ENCODE data around the gene OAF.

OAF gene

DNA sequence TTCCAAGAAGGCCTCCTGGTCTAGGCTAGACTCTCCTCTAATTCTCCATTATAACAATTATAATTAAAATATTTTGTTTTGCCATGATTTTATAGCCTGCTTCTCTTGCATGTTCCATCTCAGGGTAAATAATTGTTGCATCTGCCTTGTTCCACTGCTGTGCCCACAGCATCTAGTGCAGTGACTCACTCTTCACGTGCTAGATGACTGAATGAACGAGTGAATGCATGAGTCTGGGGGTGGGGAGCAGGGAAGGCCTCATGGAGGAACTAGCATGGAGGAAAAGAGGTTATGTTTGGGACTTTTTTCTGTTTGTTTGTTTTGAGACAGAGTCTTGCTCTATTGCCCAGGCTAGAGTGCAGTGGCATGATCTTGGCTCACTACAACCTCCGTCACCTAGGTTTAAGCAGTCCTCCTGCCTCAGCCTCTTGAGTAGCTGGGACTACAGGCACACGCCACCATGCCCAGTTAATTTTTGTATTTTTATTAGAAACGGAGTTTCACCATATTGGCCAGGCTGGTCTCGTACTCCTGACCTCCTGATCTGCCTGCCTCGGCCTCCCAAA, 5.2 kb upstream of the OAF start:
- no peak for DNase-seq

DNA sequence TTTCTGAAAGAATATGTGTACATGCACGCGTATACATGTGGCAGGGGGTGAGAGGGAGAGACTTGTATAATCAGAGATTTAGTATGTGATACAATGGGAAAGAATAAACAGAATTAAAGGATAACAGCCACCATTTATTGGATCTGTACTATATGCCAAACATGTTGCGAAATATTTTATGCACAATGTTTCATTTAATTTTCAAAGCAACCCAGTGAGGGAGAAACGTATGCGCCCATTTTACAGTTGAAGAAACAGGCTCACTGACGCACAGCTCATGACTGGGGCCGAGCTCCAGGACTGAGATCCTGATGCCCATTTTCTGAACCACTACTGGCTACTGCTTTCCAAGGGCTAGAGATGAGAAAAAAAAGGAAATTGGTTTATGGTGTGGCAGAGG, 3.3 kb upstream of the OAF start:
- no peak for DNase-seq

DNA sequence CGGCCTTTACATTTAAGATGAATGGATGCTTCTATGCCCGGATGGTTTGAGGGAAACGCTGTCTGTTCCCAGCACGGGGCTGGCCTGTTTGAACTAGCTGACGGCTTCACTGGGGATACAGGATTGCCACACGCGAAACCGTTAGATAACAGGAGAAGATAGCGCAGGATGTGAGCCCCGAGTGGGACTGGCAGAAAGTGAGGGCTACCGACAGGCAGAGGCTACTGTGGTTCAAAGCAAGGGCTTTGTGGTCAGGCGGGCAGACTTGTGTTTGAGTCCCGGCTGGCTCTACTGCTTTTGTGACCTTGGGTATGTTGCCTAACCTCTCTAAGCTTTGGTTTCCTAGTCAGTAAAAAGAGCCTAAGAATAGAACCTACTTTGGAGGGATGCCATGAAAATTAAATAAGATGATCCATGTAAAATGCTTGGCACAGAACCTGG, 2.8 kb upstream of the OAF start:
- DNase-seq, result no peak

DNA sequence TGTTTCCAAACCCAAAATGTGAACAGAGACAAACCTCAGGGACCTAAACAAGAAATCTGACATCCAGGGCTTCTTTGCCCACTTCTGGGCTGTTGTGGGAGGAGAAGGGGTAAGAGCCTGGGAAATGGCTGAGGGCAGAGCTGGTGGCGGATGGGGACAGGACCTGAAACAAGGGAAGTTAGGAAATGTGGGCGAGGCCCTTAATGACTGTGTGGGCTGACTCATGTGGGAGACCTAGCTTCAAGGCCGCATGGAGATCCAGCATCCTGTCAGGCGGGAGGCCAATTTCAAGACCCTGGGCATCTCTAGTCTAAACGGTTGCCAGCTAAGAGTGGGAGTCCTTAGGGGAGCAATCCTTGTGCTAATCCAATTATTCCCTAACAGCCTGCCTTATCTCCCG, 2.1 kb upstream of the OAF start:
- no peak for DNase-seq

DNA sequence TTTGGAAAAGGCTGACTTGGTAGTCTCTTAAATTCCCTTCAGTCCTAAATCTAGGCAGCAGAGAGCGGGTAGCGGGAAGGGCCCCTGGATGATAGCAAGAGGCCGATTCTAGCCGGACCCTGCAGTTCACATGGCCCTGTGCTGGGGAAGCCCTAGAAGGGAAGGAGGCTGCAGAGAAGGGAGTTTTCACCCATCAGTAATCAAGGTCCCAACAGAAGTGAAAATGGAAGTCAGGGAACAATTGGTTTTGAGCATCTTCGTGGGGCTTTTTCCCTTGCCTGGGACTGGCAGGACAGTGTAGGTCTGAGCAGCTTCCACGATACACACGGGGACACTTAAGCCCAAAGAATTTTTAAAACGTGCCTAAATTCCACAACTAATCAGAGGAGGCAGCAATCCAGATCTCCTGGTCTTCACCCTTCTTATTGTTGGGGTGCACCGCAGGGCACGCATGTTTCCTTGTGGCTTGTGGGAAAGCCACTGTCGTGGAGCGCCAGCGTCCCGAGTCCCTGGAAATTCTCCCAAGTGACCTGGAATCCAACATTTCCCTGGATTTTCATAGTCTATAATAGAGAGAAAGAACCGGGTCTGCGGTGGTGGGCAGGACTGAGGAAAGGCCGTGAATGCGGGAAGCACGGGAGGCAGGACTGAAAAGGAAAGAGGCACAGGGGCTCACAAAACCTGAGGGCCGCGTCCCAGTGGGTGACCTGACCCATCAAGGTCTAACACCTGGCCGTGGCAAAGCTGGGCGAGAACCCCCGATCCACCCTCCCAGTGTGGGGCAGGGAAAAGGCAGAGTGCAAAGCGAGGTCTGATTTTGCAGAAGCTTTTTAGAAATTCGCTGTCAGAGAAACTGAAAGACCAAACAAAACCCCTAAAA, 846 bp upstream of the OAF start:
- DNase-seq, result no peak

DNA sequence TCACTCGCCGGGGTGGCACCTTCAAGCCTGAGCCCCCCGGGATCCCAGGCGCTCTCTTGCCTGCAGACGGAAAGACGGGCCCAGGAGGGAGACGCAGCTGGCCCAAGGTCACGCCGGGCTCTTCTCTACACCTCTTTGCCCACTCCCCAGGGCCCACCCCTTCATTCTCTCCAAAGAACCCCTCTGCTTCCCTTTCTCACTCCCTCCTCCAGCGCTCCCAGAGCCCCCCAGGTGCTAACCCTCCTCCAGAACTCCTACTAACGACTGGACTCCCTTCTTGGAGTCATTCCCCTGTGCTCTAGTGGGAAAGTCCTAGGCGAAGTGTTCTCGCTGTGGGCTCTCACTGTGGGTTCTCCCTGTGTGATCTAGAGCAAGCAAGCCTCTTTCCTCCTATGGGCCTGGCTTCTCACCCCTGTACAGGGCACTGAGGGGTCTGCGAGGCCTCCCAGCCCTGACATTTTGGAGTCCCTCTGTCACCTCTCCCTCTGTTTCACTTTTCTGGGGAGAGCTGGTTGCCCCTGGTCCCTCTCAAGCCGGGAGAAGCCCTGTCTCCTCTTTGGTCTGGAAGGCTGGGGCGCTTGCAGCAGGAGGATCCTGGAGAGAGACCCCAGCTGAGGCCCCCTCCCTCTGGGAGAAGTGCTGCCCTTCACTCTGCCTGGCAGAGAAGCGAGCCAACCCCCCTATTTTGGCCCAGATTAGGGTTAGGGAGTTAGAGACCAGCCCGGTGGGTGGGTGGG, 858 bp downstream of the OAF start:
- no peak for DNase-seq

DNA sequence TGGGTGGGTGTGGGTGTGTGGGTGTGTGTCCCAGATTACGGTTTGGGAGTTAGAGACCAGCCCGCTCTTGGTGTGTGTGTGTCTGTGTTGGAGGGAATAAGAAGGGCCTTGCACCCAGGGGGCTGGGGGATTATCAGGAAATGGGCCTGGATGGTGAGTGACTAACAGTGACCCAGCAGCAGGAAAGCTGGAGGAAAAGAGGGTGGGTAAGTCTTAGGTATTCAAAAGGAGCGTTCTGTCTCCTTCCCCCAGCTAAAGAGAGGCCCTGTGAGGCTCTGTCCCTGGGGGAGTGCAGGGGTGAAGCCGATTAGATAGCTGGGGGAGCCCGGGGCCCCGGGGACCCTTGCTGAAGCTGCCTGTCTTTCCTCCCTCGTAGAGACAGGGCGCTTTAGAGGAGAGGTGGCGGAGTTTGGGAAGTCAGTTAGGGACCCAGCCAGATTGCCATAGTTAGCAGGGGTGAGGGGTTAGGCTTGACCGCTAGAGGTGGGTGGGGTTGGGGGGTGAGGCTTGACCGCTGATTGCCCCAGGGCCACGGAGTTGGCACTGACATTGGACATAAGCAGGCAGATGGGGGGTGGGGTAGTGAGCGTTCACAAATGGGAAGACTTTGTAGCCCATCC, 1.5 kb downstream of the OAF start:
- DNase-seq, result no peak

DNA sequence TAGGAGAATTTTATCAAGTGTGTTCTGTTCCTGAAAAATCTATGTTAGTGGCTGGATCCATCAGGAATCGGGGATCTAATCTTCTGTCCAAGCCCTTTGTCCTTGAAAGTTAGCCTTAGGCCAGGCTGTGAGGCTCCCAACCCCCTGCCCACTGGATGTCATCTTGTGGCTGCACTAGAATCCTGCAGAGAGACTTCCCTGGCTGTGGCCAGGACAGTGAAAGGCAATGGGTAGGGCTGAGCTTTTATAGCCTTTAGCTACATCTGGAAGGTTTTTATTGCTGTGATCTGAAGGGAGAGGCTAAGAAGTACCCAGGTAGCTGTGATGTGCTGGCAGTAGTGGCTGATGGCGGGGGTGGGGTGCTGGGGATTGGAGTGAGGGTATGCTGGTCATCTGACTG, 2.1 kb downstream of the OAF start:
- no peak for DNase-seq

DNA sequence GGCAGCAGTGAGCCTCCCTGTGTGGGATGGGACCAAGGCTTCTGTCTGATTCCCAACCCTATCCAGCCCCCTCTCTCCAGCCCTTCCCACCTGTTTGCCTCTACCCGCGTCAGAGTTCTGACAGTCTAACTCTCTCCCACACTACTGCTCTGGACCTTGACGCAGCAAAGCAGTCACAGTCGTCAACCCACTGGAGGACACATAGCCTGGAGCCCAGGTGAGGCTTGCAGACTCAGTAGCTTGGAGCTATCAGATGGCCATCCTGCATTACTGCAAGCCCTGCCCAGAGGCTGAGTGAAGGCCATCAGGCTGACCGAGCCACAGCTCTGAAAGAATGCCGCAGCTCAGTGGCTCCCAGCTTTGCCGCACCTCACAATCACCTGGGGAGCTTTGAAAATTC, 3.7 kb downstream of the OAF start:
- DNase-seq, result no peak

DNA sequence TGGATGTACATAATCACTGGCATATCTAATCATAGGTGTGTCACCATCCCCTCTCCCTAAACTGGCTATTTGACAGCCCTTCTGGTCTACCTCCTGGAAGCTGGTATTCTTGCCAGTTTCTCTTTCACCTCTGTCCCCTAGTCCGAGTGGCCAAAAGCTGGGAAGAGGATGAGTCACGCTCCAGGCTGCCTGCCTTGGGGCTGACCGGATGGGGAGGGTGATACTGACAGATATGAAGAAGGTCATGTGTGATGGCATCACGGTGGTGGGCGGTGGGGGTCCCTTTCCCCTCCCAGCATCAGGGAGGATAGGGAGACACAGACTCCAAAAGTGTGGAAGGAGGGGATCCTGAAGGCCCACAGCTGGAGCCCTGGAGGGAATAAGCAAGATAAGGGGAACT, 4.8 kb downstream of the OAF start:
- DNase-seq, result no peak

DNA sequence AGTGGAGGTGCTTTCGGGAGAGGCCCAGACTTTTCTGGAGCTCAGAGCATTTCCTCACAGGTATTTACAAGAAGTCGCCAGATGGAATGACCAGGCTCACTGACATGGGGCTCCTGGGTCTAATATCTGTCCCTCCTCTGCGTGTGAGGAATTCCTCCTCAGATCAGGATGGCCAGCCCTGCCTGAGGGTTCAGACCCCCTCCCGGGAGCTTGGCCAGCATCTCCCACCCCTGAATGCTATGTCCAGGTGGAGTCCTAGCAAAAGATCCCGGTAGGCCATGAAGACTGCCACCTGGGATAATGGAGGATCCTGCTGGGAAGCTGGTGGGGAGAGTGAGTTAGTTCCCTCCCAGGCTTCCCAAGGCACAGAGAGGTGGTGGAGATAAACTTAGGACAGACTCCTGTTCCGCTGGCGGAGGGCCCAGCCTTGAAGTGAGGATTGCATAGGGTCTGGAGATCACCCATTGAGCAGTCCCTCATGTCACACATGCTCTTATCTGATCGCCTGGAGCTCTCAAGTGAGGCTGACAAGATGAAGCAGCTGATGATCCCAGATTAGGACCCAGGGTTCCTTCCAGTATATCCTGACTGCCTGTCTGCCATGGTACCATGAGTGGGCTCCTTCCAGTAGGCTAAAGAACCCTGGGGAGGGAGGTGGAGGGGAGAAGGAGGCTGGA, 5.7 kb downstream of the OAF start:
- DNase-seq, result no peak

DNA sequence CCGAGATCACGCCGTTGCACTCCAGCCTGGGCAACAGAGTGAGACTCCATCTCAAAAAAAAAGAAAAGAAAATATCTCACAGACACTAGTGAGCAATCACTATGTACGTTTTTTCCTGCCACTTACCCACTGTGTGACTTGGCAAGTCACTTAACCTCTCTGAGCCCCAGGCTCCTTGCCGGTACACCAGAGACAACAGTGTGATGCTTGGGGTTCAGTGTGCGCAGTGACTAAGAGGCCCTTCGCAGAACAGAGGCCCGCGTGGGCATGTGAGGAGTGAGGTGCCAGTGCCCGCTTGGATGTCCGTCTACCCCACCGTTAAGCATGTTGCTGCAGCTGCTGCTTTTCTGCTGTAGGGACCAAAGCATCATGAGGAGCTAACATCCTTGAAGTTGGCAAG, 6.7 kb downstream of the OAF start:
- no peak for DNase-seq

DNA sequence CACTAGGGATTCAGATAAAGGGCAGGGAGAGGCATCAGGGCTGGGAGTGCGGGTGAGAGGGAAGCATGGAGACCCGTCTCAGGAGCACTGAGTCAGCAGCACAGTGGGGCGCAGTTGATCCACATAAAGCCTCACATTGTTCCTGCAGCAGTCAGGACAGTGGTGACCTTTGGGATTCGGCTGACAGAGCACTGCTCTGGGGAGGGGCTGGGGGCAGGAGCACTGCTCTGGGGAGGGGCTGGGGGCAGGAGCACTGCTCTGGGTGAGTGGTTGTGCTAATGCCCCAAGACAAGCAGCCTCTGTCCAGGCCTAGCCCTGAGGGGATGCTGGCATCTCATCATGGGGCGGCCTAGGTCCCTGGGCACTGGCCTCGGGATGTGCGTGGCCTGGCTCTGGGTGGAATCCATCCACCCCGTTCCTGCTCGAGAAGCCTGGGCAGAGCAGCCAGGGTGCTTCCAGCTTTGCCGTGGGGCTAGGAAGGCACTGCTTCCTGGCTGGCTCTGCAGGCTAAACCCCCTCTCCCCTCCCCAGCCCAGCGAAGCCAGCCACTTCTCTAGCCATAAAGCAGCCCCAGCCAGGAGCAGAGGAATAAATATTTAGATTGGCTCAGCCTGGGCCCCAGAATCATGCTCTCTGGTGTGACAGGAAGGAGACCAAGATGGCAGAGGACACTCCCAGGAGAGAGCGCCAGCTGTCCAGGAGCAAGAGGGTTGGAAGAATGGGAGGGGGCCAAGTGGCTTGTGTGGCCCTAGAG, 7.3 kb downstream of the OAF start:
- DNase-seq, result no peak

DNA sequence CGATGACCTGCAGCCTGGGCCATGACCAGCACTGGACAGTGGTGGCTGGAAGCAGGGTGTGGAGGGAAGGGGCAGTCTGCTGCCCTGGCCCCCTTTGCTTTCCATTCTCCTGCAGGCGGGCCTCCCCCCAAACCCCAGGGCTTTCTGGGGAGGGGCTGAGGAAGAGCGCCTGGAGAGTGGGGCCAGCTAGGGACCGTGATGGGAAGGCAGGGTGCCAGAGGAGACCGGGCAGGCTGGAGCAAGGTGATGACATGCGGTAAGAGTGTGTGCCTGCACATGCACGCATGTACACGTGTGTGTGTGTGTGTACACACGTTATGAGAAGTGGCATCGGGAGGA, 7.8 kb downstream of the OAF start:
- DNase-seq, result no peak

DNA sequence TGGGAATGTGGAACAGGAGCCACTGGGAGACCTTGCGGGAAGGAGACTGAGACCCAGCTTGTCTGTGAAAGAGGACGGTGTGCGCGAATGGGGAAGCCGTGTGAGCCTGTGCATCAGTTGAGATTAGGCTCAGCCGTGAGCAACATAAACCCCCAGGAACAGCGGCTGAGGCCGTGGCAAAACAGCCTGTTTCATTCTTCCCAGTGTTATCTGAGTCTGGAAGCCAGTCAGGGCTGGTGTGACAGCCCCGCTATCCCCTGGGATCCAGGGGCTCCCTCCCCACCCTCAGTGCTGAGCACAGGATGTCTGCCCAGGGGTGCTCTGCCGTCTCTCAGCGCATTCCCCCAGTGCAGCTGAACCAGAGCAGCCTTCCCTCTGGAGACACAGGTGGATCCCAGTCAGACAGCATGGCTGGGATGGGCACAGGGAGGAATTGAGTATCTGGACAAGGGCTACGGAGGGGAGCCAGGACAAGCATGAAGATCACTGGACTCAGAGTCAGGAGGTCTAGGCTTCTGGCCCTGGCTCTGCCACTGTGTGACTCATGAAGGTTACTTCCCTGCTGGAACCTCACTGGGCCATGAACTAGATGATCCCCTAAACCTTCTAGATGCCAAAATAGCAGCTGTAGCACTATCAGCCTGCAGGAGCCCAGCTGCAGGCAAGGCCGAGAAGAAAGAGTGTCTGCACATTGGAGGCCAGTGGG, 8.6 kb downstream of the OAF start:
- DNase-seq, result no peak

DNA sequence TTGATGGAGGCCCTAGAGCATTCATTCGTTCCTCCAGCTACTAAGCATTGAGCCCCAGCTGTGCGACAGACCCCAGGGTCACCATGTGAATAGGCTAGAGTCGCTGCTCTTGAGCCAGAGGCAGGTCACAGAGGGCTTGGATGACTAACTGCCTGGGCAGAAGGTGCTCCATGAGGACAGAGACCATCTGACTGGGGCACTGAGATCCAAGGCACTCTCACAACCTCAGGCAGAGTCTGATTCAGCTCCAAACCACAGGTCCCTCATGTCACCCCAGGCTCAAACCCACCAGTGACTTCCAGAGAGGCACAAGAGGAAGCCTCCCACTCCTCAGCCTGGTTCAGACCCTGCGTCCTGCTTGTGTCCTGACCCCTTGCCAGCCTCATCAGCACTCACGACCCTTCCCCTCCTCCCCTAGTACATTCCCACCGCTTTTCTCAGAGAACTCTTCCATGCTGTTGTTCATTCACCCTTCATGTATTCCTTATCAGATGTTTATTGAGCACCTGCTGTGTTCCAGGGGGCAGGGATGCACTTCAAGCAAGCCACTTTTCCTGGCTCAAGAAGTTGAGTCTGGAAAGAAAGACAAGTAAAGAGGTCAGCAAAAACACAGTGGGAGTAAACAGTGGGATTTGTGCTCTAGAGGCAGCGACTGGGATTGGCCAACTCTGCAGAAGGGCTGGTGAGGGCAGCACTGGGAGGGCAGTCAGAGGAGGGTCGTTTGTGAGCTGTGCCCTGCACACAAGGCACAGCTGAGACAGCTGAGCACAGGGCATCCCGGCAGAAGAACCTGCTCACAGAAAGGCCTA, 9.3 kb downstream of the OAF start:
- DNase-seq, result no peak

DNA sequence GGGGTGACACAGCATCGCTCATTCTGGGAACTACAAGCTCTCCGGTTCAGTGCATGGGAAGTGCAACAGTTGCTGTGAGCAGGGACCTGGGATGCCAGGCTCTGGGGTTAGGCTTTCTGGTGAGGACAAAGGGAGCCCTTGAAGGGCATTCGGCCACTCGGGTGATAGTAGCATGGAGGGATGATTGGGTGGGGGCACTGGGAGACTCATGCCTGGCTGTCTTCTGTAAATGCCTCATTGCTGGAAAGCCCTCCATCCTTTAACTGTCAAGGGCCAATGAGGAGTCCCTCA, 9.9 kb downstream of the OAF start:
- no peak for DNase-seq

DNA sequence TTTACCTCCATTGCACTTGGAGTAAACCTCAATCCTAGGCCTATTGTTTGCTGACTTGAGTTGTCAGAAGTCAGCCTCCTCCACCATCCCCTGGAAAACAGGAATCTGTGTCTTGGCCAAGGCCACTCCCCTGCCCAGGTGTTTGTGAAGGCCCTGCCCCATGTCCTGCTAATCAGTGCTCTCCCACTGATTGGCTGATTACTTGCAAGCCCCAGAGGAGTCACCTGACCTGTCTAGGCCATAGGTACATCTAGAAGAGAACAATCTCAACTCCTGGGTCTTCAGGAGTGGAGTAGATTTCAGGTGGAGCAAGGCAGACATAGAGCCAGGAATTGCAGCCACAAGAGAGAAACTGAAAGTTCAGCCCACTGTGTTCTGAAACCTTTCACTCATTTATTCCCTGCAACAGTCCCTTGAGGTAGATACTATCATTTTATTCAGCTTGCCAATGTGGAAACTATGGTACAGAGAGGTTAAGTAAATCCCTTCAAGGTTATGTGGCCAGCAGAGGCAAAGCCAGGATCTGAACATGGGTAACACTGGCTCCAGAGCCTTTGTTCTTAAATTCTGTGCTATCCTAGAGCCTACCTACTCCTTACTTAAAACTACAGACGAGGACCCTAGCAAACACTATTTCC, 10.4 kb downstream of the OAF start:
- no peak for DNase-seq

DNA sequence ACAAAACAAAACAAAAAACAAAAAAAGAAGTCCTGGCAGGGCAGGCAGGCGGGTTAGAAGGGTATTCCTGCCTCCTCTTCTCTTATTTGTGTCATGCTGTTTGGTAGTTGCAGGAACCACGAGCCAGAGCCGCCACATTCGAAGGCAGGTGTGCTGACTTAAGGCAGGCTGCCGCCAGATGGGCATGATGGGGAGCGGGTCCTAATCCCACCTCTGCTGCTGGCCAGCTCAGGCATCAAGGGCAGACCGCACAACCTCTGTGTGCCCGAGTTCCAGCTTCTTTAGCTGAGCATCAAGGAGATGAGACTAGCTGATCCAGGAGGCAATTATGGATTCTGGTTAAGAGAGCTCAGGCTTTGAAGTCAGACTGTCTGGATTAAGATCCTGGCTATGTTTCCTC, 12.1 kb downstream of the OAF start:
- DNase-seq, result no peak

DNA sequence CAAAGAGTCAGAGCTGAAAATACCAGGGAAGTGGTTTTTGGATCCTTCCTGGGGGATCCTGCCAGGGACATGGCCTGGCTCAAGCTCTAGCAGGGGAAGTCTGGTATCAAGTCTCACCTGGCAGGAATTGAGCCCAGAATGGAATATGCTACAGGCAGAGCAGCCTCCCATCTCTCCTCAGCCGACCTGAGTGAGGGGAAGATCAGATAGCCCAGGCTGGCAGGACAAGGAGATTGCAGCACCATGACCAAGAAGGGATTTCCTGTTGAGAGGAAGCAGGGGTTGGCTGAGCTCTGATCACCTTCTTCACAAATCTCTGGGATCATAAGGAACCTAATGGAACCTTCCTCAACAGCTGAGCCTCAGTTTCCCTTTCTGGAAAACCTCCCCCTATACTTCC, 13.0 kb downstream of the OAF start:
- no peak for DNase-seq

DNA sequence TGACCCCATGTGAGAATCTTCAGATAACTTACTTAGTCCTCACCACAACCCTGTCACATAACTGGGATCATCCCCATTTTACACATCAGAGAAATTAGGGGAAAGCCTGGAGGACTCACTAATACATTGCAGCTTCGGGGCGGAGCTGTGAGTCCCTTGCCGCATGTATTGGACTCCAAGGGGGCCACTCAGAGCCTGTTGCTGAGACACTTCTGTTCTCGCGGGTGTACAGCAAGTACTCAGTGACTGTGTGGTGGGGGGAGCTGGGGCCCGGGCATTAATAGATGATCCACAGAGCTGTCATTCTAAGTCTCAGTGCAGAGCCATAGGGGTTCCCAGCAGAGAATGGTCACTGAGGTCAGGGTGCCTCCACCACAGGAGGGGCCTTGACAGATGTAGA, 13.5 kb downstream of the OAF start:
- no peak for DNase-seq
